ENCODE results near the gene AADAC. TPM values are rescaled to one million over a fixed set of nuclear protein-coding genes. Genes with fewer than 3 reads are reported as not detected.
A peak's percentile ranks its signal among the peaks of the same experiment; 100 is the strongest.
"Not testable (repeated sequence)": the region's sequence is repeated elsewhere in the genome, so short reads cannot be mapped to it uniquely, and the experiment has no call there.

The AADAC gene
- total RNA-seq, 1 donor from 2014 or later, result 0.35 TPM

DNA sequence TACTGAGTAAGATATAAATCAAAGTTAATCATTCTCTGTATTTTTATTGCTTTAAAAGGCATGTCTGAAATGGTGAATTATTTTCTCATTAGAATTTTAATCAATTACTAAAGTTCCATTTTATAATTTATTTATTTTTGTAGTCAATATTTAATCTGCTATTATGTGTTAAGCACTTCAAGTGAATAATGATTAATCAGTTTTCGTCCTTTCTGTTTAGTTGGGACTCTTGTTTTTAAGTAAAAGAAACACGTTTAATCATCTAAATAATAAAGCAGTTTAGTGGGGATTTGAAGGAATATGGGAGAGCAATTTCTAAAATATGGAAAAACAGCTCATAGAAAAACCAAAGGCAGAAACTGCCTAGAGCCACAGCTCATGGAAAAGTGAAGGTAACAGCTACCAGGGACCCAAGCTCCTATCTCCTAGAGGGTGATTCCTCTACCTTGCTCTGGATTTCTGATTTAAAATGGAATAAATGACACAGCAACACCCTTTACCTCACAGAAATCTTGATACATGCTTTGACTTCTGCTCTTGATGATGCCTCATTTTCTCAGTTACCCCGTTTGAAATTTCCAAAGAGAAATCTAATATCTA lies 31.5 kb downstream of the AADAC start:
- intact Hi-C loops (cut with micrococcal nuclease), result loop anchor here (10.0 kb wide), 1 partner anchor 411 kb away; no protein-coding TSS in a partner anchor
- ATAC-seq (no peak), DNase-seq (no peak)

DNA sequence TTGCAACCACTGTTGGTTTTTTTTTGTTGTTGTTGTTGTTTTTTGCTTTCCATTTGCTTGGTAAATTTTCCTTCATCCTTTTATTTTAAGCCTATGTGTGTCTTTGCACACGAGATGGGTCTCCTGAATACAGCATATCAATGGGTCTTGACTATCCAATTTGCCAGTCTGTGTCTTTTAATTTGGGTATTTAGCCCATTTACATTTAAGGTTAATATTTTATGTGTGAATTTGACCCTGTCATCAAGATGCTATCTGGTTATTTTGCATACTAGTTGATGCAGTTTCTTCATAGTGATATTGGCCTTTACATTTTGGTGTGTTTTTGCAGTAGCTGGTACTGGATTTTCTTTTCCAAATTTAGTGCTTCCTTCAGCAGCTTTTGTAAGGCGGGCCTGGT lies 36.1 kb downstream of the AADAC start:
- intact Hi-C loops (cut with micrococcal nuclease); ATAC-seq; DNase-seq: not testable (repeated sequence)

DNA sequence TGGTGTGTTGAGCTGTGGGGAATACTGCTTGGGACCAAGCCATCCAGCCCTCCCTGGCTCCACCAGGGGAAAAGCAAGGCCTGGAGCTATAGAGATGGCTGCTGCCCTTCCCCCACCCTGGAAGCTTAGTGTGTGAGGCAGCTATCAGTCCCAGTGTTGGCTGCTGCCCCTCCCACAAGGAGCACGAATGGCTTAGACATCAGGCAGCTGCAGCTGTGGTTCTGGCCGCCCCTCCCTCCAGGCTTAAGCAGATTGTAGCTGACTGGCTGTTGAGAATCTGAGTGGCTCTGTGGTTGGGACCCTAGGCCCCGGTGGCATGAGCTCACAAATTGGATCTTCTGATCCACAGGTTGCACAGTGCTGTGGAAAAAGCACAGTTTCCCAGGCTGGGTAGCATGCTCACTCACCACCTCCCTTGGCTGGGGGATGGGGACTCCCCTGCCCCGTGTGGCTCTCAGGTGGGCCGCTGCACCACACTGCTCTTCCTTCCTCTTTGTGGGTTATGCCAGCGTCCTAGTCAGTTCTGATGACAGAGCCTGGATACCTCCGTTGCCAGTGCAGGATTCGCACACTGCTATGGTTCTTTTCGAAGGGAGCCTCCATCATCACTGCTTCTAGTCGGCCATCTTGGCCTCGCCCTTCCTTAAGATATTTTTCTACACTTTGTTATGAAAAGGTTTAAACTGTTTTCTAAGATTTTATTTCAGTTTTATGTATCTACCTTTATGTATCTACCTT lies 38.3 kb downstream of the AADAC start:
- no peak for ATAC-seq
- intact Hi-C loops (cut with micrococcal nuclease), result no loop called here

DNA sequence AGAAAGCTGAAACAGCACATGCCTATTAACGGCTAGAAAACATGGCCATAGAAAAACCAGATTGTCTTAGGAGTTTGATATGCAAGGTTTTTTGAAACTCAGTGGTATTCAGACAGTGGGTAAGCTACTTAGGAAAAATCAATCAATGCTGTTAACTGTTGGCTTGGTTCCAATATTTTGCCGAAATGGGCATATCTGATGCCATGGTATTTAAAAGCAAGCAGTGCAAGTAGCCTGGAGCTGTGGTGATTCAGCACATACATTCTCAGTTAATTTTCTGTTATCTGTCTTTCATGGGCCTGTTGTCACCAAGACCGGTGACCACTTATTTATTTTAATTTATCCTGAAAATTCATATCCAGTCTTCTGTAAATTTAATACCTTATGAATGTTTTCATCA lies 42.2 kb downstream of the AADAC start:
- intact Hi-C loops (cut with micrococcal nuclease), result no loop called here
- DNase-seq, result no peak
- ATAC-seq, result no peak

More for the DNA sequence above, 38.3 kb downstream of the AADAC start:
- no peak for DNase-seq

DNA sequence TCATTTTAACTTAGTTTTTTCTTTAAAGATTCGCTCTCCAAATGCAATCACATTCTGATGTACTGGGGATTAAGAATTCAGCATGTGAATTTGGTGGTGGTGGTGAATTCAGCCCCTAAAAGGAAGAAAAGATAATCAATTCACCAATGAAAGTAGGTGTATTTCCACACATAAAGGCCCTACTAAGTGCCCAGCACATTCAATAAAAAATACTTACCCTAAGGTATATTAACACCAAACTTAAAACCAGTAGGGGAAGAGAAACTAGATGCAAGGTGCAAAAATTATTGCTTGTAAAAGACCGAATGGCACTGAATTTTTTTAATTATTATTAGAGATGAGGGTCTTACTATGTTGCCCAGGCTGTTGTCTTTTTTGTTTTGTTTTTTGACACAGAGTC lies 42.7 kb downstream of the AADAC start:
- DNase-seq, result no peak
- intact Hi-C loops (cut with micrococcal nuclease), result no loop called here
- no peak for ATAC-seq

DNA sequence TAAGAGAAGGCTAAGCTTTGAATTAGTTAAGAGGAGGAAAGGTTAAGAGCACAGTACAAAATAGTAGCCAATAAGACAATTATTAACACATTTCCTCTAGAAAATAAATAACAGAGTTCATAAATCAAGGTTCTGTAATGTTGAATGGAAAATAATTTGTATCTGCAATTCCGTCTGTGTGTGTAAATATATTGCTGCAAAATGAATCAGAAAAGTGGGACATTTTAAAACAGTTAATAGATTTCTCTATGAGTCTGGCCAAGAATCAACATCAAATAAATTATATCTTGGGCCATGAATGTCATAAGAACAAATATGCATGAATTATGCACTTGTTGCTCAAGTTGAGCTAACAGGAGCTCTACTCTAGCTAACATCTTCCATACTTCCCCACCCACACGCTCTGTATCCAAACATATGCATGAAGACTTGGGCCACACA lies 45.3 kb downstream of the AADAC start:
- DNase-seq (no peak), ATAC-seq (no peak)
- intact Hi-C loops (cut with micrococcal nuclease), result no loop called here

DNA sequence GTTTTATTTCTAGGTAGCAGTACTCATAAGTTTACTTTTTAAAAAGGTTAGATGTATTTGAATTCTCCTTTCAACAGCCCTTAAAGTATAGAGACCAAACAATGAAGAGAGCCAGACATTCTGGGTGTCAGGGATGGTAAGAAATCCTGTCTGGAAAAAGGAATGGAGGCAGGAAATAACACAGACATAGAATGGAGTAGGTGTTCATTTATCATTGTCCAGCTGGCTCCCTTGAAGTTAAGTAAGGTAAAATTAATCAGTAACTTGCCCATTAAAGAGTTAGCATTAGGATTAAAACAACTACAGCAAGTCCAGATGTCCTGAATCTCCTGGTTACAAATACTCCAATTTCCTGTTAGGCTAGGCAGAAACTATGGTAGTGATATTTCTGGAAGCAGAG lies 46.0 kb downstream of the AADAC start:
- ATAC-seq, result no peak
- intact Hi-C loops (cut with micrococcal nuclease), result no loop called here
- no peak for DNase-seq

DNA sequence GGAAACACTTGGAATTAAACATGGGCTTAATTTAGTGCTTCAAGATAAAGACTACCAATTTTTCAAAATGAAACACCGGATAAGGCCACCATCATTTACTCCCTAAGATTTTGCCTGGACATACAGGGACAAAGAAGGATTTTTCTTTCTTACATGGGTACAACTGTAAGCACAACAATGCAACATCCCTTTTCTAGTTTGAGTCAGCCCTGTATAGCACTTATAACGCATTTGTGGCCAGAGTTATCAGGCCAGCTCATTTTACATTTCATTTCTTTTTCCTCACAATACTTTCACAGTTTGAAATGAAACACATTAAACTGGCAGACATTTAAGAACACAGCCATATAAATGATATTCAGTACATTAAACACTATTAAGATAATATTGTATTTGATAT lies 49.7 kb downstream of the AADAC start:
- ATAC-seq (no peak), DNase-seq (no peak)
- intact Hi-C loops (cut with micrococcal nuclease), result no loop called here

DNA sequence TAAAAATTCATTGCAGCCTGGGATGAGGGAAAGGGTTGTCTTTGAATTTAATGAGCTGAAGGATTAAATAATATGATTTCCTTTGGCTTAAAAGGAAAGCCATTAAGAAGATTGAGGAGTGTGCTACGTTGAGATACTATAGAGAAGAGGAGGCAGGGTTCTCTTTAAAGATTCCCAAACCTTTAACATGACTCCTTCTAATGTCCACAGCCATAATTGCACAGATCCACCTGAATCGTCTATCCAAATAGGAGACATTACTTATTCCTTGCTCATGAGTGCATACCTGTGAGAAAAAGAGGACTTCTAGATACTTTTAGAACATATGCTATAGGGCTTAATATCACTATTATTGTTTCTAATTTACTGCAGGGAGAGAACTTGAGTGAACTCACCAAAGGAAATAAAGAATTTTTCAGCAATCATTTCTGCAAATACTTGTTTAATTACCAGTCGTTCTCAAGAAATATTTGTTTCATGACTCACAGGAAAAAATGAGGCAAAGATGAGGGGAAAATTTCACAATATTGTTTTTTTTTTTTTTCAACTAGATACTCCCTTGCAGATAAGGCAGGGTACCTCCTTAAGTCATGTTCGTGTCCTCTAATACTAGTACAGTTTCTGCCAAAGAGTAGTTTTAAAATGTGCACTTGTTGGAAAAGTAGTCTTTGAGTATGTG lies 50.6 kb downstream of the AADAC start:
- no peak for DNase-seq
- ATAC-seq, result no peak
- intact Hi-C loops (cut with micrococcal nuclease), result no loop called here

DNA sequence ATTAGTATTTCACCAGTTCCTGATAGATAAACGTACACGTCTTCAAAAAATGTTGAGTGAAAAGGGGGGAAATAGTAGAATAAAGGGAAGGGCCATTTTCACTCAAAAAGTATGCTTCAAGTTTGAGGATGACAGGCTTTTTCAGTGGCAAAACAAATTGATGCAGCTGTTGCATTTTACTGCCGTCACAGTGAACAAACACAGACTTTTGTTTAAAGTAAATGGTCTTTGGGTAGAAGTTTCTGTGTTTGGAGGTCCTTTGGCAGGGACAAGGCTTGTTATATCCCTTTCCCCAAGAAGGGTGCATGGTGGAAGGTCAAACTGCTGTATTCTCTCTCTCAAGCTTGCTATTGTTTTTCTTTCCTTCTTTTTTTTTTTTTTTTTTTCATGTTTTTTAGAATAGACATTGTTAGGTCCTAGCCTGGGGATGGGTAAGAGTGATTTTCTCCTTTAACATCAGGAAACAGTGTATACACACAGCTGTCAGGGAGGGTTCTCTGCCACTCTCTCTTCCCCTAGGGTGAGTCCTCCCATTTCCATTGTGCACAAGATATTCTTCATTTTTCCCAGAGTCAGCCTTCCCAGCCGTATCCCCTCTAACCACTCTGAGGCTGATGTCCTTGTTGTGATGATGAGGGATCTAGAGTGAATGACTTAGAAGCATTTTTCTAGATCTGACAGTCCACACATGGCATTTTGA lies 52.9 kb downstream of the AADAC start:
- DNase-seq (no peak), ATAC-seq (no peak)
- intact Hi-C loops (cut with micrococcal nuclease), result no loop called here

DNA sequence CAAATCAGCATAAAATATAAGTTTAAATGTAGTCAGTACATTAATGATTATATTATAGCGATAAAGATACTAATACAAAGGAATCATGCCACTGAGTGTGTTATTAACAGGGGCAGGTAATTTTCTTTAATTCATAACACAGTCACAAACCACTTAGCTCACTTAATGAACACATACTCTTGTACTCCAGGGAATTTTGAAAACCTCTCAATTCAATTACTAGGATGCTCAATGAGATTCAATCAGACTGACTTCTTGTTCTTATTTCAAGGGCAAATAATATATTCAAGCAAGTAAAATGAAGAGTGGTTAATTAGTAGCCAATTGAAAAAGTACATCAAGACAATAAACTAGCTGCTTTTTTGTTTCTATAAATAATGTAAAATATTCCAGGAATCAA lies 53.8 kb downstream of the AADAC start:
- DNase-seq (no peak), ATAC-seq (no peak)
- intact Hi-C loops (cut with micrococcal nuclease), result no loop called here

DNA sequence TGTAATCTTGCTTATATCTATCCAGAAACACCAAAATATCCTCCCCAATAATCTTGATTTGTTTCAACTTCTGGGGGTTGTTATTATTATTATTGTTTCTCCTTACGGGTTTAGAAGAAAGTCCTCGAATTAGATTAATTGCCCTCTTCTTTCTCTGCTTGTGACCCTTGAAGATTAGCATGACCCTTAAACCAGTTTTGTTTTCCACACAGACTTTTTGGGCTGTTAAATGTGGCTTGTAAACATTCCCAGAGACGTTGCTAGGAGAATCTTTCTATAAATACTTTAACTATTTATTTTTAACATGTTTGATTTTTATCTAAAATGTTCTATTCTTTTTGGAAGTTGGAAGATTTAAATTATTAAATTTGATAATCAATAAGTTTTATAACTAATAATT lies 55.3 kb downstream of the AADAC start:
- no peak for DNase-seq
- ATAC-seq, result no peak
- intact Hi-C loops (cut with micrococcal nuclease), result no loop called here

DNA sequence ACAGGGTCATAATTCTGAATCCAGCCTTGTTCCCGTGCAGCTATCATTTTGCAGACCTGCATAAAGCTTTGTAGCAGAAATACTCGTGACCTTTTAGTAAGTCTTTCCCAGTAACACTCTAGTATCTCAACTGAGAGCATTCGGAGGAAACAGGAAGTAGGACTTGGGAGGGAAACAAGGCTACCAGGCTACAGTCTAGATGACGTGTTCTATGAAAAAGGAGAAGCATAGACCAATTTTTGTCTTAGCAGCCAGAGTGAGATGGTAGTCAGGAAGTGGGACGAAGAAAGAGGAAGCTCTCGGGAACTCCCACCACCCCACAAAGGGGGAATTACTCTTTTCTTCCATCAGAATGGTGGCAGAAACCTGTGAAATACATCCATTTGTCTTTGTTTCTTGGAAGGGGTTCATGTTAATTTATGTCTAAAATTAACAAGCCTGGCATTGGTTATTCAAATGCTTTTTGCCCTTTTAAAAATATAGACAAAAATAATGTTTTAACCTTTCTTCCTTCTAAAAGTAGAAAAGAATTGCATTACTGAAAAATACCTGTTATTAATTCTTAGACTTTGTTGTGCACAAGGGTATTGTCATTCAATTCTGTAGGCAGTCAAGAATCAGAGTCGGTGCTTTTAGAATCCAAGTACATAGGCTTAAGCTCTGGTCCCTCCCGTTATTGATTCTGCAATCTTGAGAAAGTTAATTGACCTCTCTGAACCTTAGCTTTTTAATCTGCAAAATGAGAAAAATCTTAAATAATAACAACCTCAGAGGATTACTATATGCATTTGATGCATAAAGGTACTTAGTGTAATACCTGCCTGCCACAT lies 57.9 kb downstream of the AADAC start:
- intact Hi-C loops (cut with micrococcal nuclease), result no loop called here
- peak; percentile 83 for ATAC-seq
- DNase-seq, result no peak

DNA sequence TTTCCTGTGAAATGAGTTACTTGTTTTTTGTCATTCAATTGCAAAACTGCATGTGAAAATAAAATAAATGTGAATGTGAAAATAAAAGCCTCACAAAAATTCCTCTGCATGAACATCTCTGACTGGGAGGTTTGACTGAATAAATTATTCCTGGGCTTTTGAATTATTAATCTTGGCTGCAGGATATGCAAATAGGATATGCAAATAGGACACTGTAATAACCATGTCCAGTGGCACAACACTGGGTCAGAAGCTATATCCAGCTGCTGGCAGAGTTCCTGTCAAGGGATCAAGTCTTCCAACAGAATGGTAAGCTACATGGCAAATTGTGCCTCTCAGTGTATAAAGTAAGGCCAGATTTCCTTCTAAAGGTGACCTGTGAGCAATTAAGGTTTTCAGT lies 59.5 kb downstream of the AADAC start, which contains the start of gene SUCNR1:
Gene SUCNR1 (plus strand): TSS at position 246 of the 400 bp plus-strand sequence. CDS start 6,250 bp downstream, outside the sequence.
- DNase-seq (no peak), ATAC-seq (no peak)
- intact Hi-C loops (cut with micrococcal nuclease), result no loop called here

DNA sequence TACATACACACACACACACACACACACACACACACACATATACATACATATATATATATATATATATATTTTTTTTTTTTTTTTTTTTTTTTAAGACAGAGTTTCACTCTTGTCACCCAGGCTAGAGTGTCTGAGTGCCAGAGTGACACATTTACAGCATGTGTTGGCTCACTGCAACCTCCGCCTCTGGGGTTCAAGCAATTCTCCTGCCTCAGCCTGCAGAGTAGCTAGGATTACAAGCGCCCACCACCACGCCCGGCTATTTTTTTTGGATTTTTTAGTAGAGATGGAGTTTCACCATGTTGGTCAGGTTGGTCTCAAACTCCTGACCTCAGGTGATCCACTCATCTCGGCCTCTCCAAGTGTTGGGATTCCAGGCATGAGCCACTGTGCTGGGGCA lies 60.2 kb downstream of the AADAC start:
- DNase-seq; intact Hi-C loops (cut with micrococcal nuclease); ATAC-seq: not testable (repeated sequence)

DNA sequence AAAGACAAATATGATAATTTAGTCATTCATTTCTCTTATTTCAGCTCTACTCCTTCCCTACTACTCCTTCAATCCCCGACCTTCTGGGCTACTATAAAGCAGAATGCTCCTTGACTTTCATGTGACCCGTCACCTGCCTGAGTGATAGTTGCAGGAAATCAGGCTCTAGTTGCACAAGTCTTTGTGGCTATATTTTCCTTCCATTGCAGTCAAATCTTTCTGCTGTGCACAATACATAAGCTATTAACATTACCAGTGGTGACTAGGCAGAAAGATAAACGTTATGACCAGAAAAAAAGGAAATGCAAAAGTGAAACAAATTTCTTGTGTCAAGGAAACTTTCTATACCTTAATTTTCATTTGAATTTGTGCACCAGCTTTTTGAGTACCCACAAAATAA lies 61.8 kb downstream of the AADAC start:
- no peak for ATAC-seq
- DNase-seq, result no peak
- intact Hi-C loops (cut with micrococcal nuclease), result no loop called here

DNA sequence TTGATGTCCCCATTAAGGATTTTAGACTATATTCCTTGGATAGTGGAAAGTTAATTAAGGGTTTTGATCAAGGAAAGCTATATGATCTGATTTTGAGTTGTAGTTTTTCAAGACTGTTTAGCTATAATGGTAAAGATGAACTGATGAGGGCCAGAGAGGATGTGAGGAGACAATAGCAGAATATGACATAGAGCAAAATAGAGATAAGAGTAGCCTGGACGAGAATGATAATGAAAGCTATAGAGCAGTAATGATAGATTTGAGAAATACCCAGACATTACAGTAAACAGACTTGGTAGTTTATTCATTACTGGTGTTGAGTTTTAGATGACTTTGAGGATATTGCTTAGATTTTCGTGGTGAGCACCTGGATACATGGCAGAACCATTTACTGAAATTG lies 63.4 kb downstream of the AADAC start:
- DNase-seq, result no peak
- intact Hi-C loops (cut with micrococcal nuclease), result no loop called here
- no peak for ATAC-seq
